ENCODE results near the gene SH2D6.

DNA sequence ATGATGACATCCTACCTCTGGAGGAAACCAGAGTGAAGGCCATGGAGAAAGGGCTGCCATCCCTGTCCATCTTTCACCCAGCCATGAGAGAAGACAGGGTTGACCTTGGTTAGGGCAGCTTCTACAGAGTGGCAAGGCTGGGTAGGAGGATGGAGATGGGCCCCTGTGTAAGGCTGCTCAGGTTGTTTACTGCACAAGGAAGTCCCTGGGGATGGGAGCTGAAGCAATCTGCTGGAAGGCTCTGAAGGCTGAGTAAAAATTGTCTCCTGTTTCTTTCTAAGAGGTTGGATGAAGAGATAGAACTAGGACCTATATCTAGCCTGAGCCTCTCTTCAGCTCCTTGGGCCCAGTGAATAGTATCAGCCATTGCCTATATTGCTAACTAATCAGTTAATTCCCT is 49.6 kb upstream of the SH2D6 start:
- TF ChIP-seq, protein P1, sequence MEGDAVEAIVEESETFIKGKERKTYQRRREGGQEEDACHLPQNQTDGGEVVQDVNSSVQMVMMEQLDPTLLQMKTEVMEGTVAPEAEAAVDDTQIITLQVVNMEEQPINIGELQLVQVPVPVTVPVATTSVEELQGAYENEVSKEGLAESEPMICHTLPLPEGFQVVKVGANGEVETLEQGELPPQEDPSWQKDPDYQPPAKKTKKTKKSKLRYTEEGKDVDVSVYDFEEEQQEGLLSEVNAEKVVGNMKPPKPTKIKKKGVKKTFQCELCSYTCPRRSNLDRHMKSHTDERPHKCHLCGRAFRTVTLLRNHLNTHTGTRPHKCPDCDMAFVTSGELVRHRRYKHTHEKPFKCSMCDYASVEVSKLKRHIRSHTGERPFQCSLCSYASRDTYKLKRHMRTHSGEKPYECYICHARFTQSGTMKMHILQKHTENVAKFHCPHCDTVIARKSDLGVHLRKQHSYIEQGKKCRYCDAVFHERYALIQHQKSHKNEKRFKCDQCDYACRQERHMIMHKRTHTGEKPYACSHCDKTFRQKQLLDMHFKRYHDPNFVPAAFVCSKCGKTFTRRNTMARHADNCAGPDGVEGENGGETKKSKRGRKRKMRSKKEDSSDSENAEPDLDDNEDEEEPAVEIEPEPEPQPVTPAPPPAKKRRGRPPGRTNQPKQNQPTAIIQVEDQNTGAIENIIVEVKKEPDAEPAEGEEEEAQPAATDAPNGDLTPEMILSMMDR (conservative IDR thresholded peaks at IDR 0.05), result no peak
- TF ChIP-seq EZH2 (IDR thresholded peaks at IDR 0.05; ENCODE audit: low read depth), result no peak
